ENCODE data around the gene ZNF444. TPM values are rescaled to one million over a fixed set of nuclear protein-coding genes. Genes with fewer than 3 reads are reported as not detected.
"Not testable (repeated sequence)": the region's sequence is repeated elsewhere in the genome, so short reads cannot be mapped to it uniquely, and the experiment has no call there.

The ZNF444 gene
- total RNA-seq, 4 donors from 2014 or later, result 16.4 to 38.9 (median 24.9) TPM

DNA sequence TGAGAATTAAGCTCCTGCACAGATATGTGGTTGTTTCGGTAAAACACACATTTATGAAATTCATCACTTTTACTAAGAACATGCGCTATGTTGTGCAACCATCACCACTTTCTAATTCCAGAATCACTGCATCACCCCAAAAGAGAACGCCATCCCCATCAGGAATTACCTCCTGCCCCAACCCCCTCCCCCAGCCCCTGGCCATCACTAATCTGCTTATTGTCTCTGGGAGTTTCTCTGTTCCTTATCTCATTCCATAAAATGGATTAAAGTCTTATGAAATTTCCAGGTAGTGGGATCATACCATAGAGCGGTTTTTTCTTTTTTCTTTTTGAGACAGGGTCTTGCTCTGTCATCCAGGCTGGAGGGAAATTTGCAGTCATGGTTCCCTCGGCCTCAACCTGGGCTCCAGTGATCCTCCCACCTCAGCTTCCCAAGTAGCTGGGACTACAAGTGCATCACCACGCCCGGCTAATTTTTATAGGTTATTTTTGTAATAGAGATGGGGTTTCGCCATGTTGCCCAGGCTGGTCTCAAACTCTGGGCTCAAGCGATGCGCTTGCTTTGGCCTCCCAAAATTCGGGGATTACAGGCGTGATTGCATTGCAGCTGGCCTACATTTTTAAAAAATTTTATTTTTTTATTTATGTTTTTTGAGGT is 53.0 kb downstream of the ZNF444 start:
- intact Hi-C loops (cut with DNase I; ENCODE audit: low total_unique reads), result no loop called here
- no peak for ATAC-seq
- H3K27me3 ChIP-seq, result no peaks in the 10 kb centered on the region
- no peak for DNase-seq
- no peaks in the 10 kb centered on the region for H3K9me3 ChIP-seq
- no peaks in the 10 kb centered on the region for H3K4me1 ChIP-seq
- no peaks in the 10 kb centered on the region for H3K36me3 ChIP-seq
- in situ Hi-C loops (cut with MboI; ENCODE audit: low sequenced_read_pairs in 4 of 4), result no loop called here
- TF ChIP-seq POLR2A (IDR thresholded peaks at IDR 0.05), result no peak
- no peak for TF ChIP-seq CTCF (IDR thresholded peaks at IDR 0.05 in 4 of 5, conservative IDR thresholded peaks at IDR 0.05 in 1 of 5)
- H3K4me3 ChIP-seq, result no peak overlapping the region
- no peak overlapping the region for H3K27ac ChIP-seq

- H3K9me3 ChIP-seq; H3K27me3 ChIP-seq; H3K36me3 ChIP-seq; intact Hi-C loops (cut with DNase I; ENCODE audit: low total_unique reads); ATAC-seq; H3K4me3 ChIP-seq; H3K4me1 ChIP-seq; DNase-seq; H3K27ac ChIP-seq; in situ Hi-C loops (cut with MboI; ENCODE audit: low sequenced_read_pairs in 4 of 4): not testable (repeated sequence)
These were observed 56.6 kb downstream of the ZNF444 start, which contains the start of gene ZSCAN5B for GRCh38 chr19:56197646-56198045. Gene ZSCAN5B, minus strand, starts transcription at chr19:56197783. Its CDS starts 4,731 bp downstream, at chr19:56193052.

DNA sequence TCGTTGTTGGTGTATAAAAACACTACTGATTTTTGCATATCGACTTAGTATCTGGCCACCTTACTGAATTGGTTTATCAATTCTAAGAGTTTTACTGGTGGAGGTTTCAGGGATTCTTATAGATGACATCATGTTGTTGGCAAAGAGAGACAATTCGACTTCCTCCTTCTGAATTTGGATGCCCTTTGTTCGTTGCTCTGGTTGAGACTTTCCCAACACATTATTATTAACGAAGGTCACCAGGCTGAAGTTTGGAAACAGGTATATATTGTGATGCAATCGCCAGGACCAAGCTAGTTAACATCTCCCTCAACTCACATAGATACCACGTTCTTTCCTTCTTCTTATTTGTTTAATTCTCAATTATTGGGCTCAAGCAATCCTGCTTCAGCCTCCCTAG is 58.6 kb downstream of the ZNF444 start:
- DNase-seq, result no peak
- intact Hi-C loops (cut with DNase I; ENCODE audit: low total_unique reads), result no loop called here
- Histone ChIP-seq H3K27me3 (no peaks in the 10 kb centered on the region), H3K4me1 (no peaks in the 10 kb centered on the region), H3K4me3 (no peak overlapping the region), H3K27ac (no peak overlapping the region), H3K9me3 (no peaks in the 10 kb centered on the region), H3K36me3 (no peaks in the 10 kb centered on the region)
- no peak for TF ChIP-seq POLR2A (IDR thresholded peaks at IDR 0.05)
- no peak for TF ChIP-seq CTCF (IDR thresholded peaks at IDR 0.05 in 4 of 5, conservative IDR thresholded peaks at IDR 0.05 in 1 of 5)
- ATAC-seq, result no peak
- in situ Hi-C loops (cut with MboI; ENCODE audit: low sequenced_read_pairs in 4 of 4), result no loop called here

GRCh38 chr19:56201973-56202372 is 60.9 kb downstream of the ZNF444 start, which contains the start of gene ZSCAN5C:
Gene ZSCAN5C, plus strand, starts transcription at chr19:56202273. Its CDS starts 3,641 bp downstream, at chr19:56205914.
- DNase-seq (no peak), ATAC-seq (no peak)
- intact Hi-C loops (cut with DNase I; ENCODE audit: low total_unique reads), result no loop called here
- no peak for TF ChIP-seq CTCF (IDR thresholded peaks at IDR 0.05 in 4 of 5, conservative IDR thresholded peaks at IDR 0.05 in 1 of 5)
- no peak for TF ChIP-seq POLR2A (IDR thresholded peaks at IDR 0.05)
- H3K4me3 ChIP-seq, result no peak within 1 kb of the TSS
- H3K27ac ChIP-seq, result no peak within 1 kb of the TSS
- no peaks in the 10 kb centered on the region for H3K9me3 ChIP-seq
- H3K36me3 ChIP-seq, result no peaks in the 10 kb centered on the region
- in situ Hi-C loops (cut with MboI; ENCODE audit: low sequenced_read_pairs in 4 of 4), result no loop called here
- no peaks in the 10 kb centered on the region for H3K27me3 ChIP-seq
- no peaks in the 10 kb centered on the region for H3K4me1 ChIP-seq

GRCh38 chr19:56207581-56207980 is 66.5 kb downstream of the ZNF444 start:
- DNase-seq; H3K36me3 ChIP-seq; H3K4me1 ChIP-seq; intact Hi-C loops (cut with DNase I; ENCODE audit: low total_unique reads); H3K9me3 ChIP-seq; H3K4me3 ChIP-seq; H3K27ac ChIP-seq; ATAC-seq; H3K27me3 ChIP-seq; in situ Hi-C loops (cut with MboI; ENCODE audit: low sequenced_read_pairs in 4 of 4): not testable (repeated sequence)

DNA sequence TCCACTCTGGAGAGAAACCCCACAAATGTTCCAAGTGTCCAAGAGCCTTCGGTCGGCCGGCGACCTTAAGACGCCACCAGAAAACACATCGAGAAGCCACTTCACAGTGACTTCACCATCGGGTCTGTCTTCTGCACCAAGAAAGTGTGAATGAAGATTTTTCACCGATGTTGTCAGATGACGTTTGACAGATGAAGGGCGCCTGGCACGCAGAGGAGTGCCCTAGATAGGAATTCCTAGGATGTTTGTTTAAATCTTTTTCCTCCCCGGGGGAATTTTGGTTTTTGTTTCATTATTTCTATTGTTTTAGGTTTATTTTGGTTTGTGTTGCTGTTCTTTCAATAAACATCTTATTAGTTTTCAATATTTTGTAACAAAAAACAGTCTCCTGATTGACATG is 68.0 kb downstream of the ZNF444 start:
- no peak for ATAC-seq
- in situ Hi-C loops (cut with MboI; ENCODE audit: low sequenced_read_pairs in 4 of 4), result no loop called here

DNA sequence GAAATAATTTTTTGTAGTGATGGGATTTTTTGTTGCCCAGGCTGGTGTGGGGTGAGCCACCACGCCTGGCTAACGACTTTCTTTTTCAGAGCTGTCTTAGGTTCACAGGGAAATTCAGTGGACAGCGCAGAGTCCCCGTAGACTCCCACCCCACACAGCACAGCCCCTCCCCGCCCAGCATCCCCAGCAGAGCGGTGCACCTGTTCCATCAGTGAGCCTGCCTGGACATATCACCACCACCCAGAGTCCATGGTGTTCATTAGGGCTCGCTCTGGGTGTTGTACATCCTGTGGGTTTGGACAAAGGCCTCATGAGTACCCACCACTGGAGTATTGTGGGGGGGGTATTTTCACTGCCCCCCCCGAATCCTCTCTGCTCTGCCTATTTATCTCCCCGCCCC is 68.9 kb downstream of the ZNF444 start:
- ATAC-seq; H3K27me3 ChIP-seq; H3K4me1 ChIP-seq; H3K36me3 ChIP-seq; H3K27ac ChIP-seq; intact Hi-C loops (cut with DNase I; ENCODE audit: low total_unique reads); H3K9me3 ChIP-seq; H3K4me3 ChIP-seq; in situ Hi-C loops (cut with MboI; ENCODE audit: low sequenced_read_pairs in 4 of 4); DNase-seq: not testable (repeated sequence)

More for the DNA sequence above, 68.0 kb downstream of the ZNF444 start:
- intact Hi-C loops (cut with DNase I; ENCODE audit: low total_unique reads), result no loop called here
- no peak overlapping the region for H3K27ac ChIP-seq
- no peaks in the 10 kb centered on the region for H3K9me3 ChIP-seq
- no peak overlapping the region for H3K4me3 ChIP-seq
- H3K4me1 ChIP-seq, result no peaks in the 10 kb centered on the region
- DNase-seq, result no peak
- no peaks in the 10 kb centered on the region for H3K36me3 ChIP-seq
- no peaks in the 10 kb centered on the region for H3K27me3 ChIP-seq
- TF ChIP-seq POLR2A (IDR thresholded peaks at IDR 0.05) (no peak), CTCF (IDR thresholded peaks at IDR 0.05 in 4 of 5, conservative IDR thresholded peaks at IDR 0.05 in 1 of 5) (no peak)

All from gastrocnemius medialis (tissue), 4 donors.